GM10266 (cell line): ENCODE data around the gene TUBGCP6.
"Not testable (repeated sequence)": the region's sequence is repeated elsewhere in the genome, so short reads cannot be mapped to it uniquely, and the experiment has no call there.

ENCODE experiments used
- DNase-seq: peaks from one replicate; pipeline ENCODE4 v3.0.0; 2012; ENCODE audit errors: extremely low spot score
- CTCF ChIP-seq: IDR thresholded peaks from 2 replicates; pipeline ENCODE4 v1.5.1; 2012; ENCODE audit warnings: mild to moderate bottlenecking, low read depth; ENCODE audit not compliant: control insufficient read depth, insufficient read depth; ENCODE audit errors: missing control alignments

The TUBGCP6 gene

DNA sequence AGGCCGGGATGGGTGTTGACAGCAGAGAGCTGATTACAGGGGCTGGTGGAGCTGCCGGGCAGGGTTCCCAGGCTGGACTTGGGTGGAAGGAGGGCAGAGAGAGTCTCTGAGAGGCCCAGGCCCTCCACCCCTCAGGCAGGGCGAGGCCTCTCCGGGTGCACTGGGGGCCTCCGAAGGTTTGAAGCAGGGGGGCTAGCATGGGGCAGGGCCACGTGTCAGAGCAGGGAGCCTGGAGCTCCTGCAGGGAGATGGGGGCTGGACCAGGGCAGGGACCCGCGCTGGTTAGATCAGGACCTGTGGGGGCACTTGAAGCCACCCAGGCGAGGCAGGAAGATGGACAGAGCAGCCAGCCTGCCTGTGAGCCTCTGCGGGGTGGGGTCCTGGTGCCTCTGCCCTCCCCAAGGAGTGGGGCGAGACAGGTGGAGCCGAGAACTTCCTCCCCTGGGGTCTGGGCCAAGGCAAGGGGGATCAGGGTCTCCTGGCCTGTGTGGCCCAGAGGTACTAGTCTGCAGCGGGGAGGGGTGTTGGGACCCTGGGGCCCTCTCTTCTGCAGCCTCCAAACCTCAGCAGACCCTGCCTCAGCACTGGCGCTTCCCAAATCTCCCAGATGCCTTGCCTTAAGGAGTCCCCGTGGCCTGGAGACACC, 73.4 kb downstream of the TUBGCP6 start:
- TF ChIP-seq CTCF: no peak
- DNase-seq: no peak

- no peak for DNase-seq
- no peak for TF ChIP-seq CTCF
Observed at GRCh38 chr22:50170453-50171318, 74.1 kb downstream of the TUBGCP6 start, which contains the start of gene PANX2. PANX2 (plus strand) TSS chr22:50170731; CDS start chr22:50170731, 0 bp downstream.

DNA sequence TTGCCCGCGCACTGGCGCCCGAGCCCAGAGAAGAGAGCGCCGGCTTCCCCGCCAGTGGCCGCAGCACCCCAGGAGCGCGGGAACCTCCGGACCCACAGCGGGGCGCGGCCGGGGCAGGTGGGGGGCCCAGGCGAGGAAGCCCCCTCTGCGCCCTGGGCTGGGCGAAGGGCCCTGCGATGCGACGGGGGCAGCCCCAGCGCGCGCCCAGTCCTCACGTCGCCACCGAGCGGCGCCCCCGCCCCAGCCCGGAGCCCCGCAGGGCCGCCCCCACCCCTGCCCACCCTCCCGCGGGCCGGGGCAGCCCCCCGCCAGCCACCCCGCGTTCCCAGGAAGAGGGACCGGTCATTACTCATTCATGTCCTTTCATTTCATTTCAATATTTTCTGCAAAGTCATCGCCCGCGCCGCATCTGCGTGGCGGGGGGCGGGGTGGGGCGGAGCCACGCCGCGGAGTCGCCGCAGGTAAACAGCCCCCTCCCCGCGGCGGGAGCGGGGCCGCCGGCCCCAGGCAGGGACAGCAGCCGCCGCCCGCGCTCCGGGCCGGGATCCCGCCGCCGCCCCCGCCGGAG, 75.0 kb downstream of the TUBGCP6 start:
- DNase-seq: peak; percentile 75

GRCh38 chr22:50169181-50169759, 75.6 kb downstream of the TUBGCP6 start:
- no peak for DNase-seq
- TF ChIP-seq CTCF: no peak

More for the DNA sequence above, 75.0 kb downstream of the TUBGCP6 start:
- peak; percentile 16 for TF ChIP-seq CTCF

DNA sequence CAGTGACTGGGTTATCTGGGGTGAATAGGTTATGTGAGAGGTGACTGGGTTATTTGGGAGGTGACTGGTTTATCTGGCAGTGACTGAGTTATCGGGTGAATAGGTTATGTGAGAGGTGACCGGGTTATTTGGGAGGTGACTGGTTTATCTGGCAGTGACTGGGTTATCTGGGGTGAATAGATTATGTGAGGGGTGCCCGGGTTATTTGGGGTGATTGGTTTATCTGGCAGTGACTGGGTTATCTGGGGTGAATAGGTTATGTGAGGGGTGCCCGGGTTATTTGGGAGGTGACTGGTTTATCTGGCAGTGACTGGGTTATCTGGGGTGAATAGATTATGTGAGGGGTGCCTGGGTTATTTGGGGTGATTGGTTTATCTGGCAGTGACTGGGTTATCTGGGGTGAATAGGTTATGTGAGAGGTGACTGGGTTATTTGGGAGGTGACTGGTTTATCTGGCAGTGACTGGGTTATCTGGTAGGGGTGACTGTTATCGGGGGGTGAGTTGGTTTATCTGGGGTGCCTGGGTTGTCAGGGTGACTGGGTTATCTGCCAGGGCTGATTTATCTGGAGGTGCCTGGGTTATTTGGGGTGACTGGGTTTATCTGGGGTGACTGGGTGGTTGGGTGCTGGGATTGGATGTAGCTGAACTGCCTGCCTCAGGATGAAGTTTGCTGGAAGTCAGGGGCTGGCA, 76.2 kb downstream of the TUBGCP6 start:
- DNase-seq: not testable (repeated sequence)

DNA sequence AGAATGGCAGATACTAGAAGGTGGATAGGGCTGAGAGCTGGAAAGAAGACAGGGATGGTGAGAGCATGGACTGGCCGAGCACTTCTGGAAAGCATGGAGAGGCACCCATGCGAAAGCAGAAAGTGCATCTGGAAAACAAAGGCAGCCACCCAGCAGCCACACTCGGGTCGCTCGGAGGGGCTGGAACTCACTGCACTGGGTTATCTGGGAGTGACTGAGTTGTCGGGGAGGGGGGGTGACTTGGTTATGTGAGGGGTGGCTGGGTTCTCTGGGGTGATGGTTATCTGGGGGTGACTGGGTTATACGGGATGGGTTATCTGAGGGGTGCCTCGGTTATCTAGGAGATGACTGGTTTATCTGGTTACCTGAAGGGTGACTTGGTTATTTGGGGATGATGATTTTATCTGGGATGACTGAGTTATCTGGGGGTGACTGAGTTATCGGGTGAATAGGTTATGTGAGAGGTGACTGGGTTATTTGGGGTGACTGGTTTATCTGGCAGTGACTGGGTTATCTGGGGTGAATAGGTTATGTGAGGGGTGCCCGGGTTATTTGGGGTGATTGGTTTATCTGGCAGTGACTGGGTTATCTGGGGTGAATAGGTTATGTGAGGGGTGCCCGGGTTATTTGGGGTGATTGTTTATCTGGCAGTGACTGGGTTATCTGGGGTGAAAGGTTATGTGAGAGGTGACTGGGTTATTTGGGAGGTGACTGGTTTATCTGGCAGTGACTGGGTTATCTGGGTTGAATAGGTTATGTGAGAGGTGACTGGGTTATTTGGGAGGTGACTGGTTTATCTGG, 76.9 kb downstream of the TUBGCP6 start:
- DNase-seq: no peak
- no peak for TF ChIP-seq CTCF
